Heart left ventricle (tissue), 13 donors: Measurements from ENCODE around the gene GALNT12.

ENCODE experiments used
- CTCF ChIP-seq, 12 donors: fragments of 200-600 bp; sonication (generic) in 4 of 12; IDR thresholded peaks; one replicate each; pipeline versions ENCODE4 v1.5.0 to v1.8.0; 2018 to 2022; ENCODE audit warnings: antibody characterized with exemption in 12 of 12, mild to moderate bottlenecking in 5 of 12
- POLR2A ChIP-seq, 2 donors: fragments of 450-650 bp; IDR thresholded peaks; one replicate each; pipeline ENCODE4 v1.6.1; 2017; ENCODE audit warnings: antibody characterized with exemption in 2 of 2, mild to moderate bottlenecking in 2 of 2, moderate library complexity in 2 of 2
- donor health status: ischemic (EF 13 %, LVEDD 7.1; RV severe dilation, severe dysfunction).
- donor health status: DM: no; HTN: yes; CAD: no.
- donor health status: DM: no; HTN: no; CAD: no.
- donor health status: ischemic (EF 25% LVEDD 6.9; RV normal size, moderate dysfunction).
- donor health status: ischemic (EF 25% LVEDD 5.7; RV mildly dilated, moderate dysfunction).
- donor health status: ischemic (EF 35%, LVEDD 5.7; RV mildly dilated, moderate dysfunction).
- donor health status: nonischemic (EF 11% LVEDD 7.7; RV severe dilation, severe dysfunction).
- donor health status: DM: yes; HTN: yes; CAD: no.
- donor health status: PGD.
- donor health status: ischemic (EF 29% LVEDD 5.4; RV normal size, mild dysfunction).
- donor health status: nonischemic (EF 23%, LVEDD 6.1; RV moderate dilation, normal function).

- no peak for TF ChIP-seq CTCF (IDR thresholded peaks at IDR 0.05)
- TF ChIP-seq POLR2A (IDR thresholded peaks at IDR 0.05), result no peak
Measured at GRCh38 chr9:98885575-98886295, 78.3 kb downstream of the GALNT12 start.
